ENCODE results near the gene NCAM1.

NCAM1 gene

DNA sequence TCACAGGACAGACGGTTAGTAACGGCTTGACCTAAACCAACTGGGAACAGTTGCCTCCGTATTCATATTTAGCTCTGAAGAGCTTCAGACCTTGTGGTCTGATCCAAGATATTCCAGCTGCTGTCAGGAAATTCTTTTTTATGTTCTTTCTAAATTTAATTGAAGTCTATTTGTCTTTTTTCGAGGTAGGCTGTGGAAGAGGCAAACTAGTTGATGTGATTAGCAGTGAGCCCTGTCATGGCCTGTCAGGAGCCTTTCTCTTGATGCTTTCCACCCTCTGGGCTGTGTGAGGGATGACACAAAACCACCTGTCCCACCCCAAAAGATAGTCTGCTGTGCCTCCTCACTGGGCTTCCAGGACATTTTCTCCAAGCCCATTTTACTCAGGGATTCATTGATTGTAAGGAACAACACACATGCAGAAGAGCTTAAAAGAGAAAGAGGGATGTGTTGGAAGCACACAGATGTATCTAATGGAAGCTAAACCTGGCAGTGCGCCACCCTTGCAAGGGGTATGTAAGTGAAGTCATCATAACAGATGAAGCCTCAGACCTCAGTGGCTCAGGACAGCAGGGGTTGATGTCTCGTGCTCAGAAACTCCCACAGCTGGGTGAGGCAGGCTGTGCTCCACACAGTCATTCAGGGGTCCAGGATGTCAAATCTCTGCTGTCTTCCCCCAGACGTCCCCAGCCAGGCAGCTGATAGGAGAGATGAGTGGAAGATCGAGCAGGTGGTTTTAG is 170.0 kb downstream of the NCAM1 start:
- Histone ChIP-seq H2AK5ac (ENCODE audit: low read length) (no peak overlapping the region), H2BK15ac (replicated peaks; ENCODE audit: low read depth) (no peak overlapping the region), H3K4me2 (ENCODE audit: low read length) (no peak overlapping the region), H3K4me1 (ENCODE audit: control insufficient read depth, low read depth, low read length) (no peaks in the 10 kb centered on the region), H3K79me1 (ENCODE audit: low read length) (no peaks in the 10 kb centered on the region), H2BK5ac (ENCODE audit: low read length) (no peak overlapping the region), H3K18ac (ENCODE audit: low read length) (no peak overlapping the region), H3K9ac (ENCODE audit: low read length) (no peak overlapping the region), H3K23ac (ENCODE audit: low read length) (no peak overlapping the region), H3K56ac (ENCODE audit: low read length) (no peak overlapping the region), H3K79me2 (ENCODE audit: control insufficient read depth, insufficient read depth, low read length) (no peaks in the 10 kb centered on the region), H3K36me3 (ENCODE audit: control insufficient read depth, insufficient read depth, low read length) (no peaks in the 10 kb centered on the region), H4K5ac (ENCODE audit: low read length) (no peak overlapping the region), H2BK120ac (ENCODE audit: low read depth, low read length) (no peak overlapping the region), H3K27me3 (ENCODE audit: insufficient read depth, low read length, poor library complexity) (no peaks in the 10 kb centered on the region), H3K4ac (ENCODE audit: low read depth, low read length) (no peak overlapping the region), H4K8ac (ENCODE audit: low read depth, low read length) (no peak overlapping the region), H3K4me3 (ENCODE audit: low read length) (no peak overlapping the region), H3K27ac (ENCODE audit: low read depth, low read length) (no peak overlapping the region)
- DNase-seq, result no peak
- WGBS (ENCODE audit: extremely low coverage, insufficient coverage, low lambda C conversion rate), result no CpG with 5 or more reads among the region's 8 CpGs

DNA sequence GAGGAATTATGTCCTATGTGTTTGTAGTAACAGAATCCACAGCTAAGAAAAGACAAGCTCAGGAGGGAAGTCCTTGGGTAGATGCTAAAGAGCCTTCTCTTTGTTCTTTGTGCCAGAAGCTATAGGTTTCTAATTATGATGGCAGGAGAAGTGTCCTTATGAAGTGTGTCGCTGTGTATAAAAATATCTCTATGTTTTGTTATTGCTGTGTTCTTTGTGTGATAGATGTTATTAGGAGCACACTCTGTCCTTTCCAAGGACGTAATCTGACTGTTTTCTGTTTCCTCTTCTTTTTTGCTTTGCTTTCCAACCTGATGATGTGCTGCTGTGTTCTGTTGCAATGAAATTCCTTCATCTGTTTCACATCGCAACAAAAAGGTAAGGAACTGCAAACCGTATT is 171.9 kb downstream of the NCAM1 start:
- H3K27ac ChIP-seq (ENCODE audit: low read depth, low read length), result no peak overlapping the region
- no peak for DNase-seq

DNA sequence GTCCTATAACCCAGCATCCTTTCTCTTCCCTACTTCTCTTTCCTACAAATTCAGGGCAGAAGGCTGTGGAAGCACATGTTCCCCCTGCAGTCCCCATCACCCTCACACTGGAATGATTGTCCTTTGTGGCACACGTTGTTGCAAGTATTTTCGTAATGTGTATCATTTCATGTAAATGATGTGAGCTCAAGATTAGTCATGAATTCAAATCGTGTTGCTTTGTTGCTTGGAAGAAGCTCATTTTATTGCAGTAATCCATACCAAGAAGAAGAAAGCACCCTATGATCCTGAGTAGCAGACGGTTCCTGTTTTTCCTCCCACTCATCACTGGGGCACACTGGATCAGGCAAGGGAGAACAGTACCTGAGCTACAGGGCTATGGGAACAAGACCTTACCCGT is 173.4 kb downstream of the NCAM1 start:
- H3K27ac ChIP-seq (ENCODE audit: low read depth, low read length), result no peak overlapping the region
- H2BK15ac ChIP-seq (replicated peaks; ENCODE audit: low read depth), result no peak overlapping the region
- no peak overlapping the region for H3K4me3 ChIP-seq (ENCODE audit: low read length)
- H4K5ac ChIP-seq (ENCODE audit: low read length), result no peak overlapping the region
- H3K4me1 ChIP-seq (ENCODE audit: control insufficient read depth, low read depth, low read length), result no peaks in the 10 kb centered on the region
- H3K56ac ChIP-seq (ENCODE audit: low read length), result no peak overlapping the region
- no peak overlapping the region for H3K9ac ChIP-seq (ENCODE audit: low read length)
- no peaks in the 10 kb centered on the region for H3K79me2 ChIP-seq (ENCODE audit: control insufficient read depth, insufficient read depth, low read length)
- H3K27me3 ChIP-seq (ENCODE audit: insufficient read depth, low read length, poor library complexity), result no peaks in the 10 kb centered on the region
- H3K23ac ChIP-seq (ENCODE audit: low read length), result no peak overlapping the region
- no CpG with 5 or more reads among the region's 5 CpGs for WGBS (ENCODE audit: extremely low coverage, insufficient coverage, low lambda C conversion rate)
- H3K4ac ChIP-seq (ENCODE audit: low read depth, low read length), result no peak overlapping the region
- no peak overlapping the region for H3K18ac ChIP-seq (ENCODE audit: low read length)
- DNase-seq, result no peak
- no peaks in the 10 kb centered on the region for H3K36me3 ChIP-seq (ENCODE audit: control insufficient read depth, insufficient read depth, low read length)
- H4K8ac ChIP-seq (ENCODE audit: low read depth, low read length), result no peak overlapping the region
- H2BK5ac ChIP-seq (ENCODE audit: low read length), result no peak overlapping the region
- no peak overlapping the region for H3K4me2 ChIP-seq (ENCODE audit: low read length)
- no peaks in the 10 kb centered on the region for H3K79me1 ChIP-seq (ENCODE audit: low read length)
- H2AK5ac ChIP-seq (ENCODE audit: low read length), result no peak overlapping the region
- no peak overlapping the region for H2BK120ac ChIP-seq (ENCODE audit: low read depth, low read length)

More for the DNA sequence above, 171.9 kb downstream of the NCAM1 start:
- H4K5ac ChIP-seq (ENCODE audit: low read length), result no peak overlapping the region
- no peak overlapping the region for H3K23ac ChIP-seq (ENCODE audit: low read length)
- no peak overlapping the region for H3K56ac ChIP-seq (ENCODE audit: low read length)
- H2BK120ac ChIP-seq (ENCODE audit: low read depth, low read length), result no peak overlapping the region
- no peak overlapping the region for H3K18ac ChIP-seq (ENCODE audit: low read length)
- no peaks in the 10 kb centered on the region for H3K4me1 ChIP-seq (ENCODE audit: control insufficient read depth, low read depth, low read length)
- H3K36me3 ChIP-seq (ENCODE audit: control insufficient read depth, insufficient read depth, low read length), result no peaks in the 10 kb centered on the region
- H4K8ac ChIP-seq (ENCODE audit: low read depth, low read length), result no peak overlapping the region
- H3K4me2 ChIP-seq (ENCODE audit: low read length), result no peak overlapping the region
- no peak overlapping the region for H2BK15ac ChIP-seq (replicated peaks; ENCODE audit: low read depth)
- H2BK5ac ChIP-seq (ENCODE audit: low read length), result no peak overlapping the region
- no CpG with 5 or more reads among the region's 4 CpGs for WGBS (ENCODE audit: extremely low coverage, insufficient coverage, low lambda C conversion rate)
- H3K27me3 ChIP-seq (ENCODE audit: insufficient read depth, low read length, poor library complexity), result no peaks in the 10 kb centered on the region
- no peaks in the 10 kb centered on the region for H3K79me1 ChIP-seq (ENCODE audit: low read length)
- H3K9ac ChIP-seq (ENCODE audit: low read length), result no peak overlapping the region
- H3K4me3 ChIP-seq (ENCODE audit: low read length), result no peak overlapping the region
- no peaks in the 10 kb centered on the region for H3K79me2 ChIP-seq (ENCODE audit: control insufficient read depth, insufficient read depth, low read length)
- no peak overlapping the region for H3K4ac ChIP-seq (ENCODE audit: low read depth, low read length)
- H2AK5ac ChIP-seq (ENCODE audit: low read length), result no peak overlapping the region

DNA sequence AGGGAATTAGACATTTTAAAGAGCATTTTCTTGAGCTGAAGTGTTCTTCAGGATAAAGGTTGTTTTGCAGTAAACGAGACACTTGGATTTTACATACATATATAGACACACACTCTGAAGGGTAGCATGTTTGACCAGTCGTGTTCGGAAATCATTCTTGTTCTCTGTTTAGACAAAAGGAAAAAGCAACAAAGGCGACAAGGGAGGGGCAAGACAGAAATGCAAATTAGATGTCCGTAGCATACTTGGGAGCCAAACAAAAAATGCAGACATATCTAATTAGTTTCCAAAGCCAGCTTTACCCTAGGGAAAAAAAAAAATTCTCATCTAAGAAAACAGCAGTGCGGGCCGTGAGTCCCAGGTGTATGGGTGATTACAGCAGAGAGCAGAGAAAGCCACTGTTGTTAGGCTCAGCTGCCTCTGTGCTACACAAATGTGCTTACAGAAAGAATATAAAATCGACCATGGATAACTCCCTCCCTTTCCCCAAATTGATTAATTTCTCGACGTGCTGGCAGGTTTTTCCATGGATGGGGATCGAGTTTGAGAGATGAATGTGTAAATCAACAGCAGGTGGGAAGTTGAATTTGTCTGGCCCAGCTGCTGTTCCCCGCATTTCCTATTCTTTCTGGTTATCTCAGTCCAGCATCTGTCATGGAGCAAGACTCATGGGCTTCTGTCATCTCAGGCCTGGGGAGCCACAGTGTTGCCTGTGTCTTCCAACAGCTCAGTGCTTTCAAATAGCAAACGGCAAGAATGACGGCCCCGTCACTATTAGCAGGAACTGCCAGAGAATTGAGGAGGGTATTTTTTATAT is 176.7 kb downstream of the NCAM1 start:
- H3K4me3 ChIP-seq (ENCODE audit: low read length), result no peak overlapping the region
- H3K36me3 ChIP-seq (ENCODE audit: control insufficient read depth, insufficient read depth, low read length), result no peaks in the 10 kb centered on the region
- no peak for DNase-seq
- H3K56ac ChIP-seq (ENCODE audit: low read length), result no peak overlapping the region
- no peak overlapping the region for H2AK5ac ChIP-seq (ENCODE audit: low read length)
- H2BK120ac ChIP-seq (ENCODE audit: low read depth, low read length), result no peak overlapping the region
- H3K4me1 ChIP-seq (ENCODE audit: control insufficient read depth, low read depth, low read length), result no peaks in the 10 kb centered on the region
- H3K4ac ChIP-seq (ENCODE audit: low read depth, low read length), result no peak overlapping the region
- H4K5ac ChIP-seq (ENCODE audit: low read length), result no peak overlapping the region
- H3K18ac ChIP-seq (ENCODE audit: low read length), result no peak overlapping the region
- H2BK15ac ChIP-seq (replicated peaks; ENCODE audit: low read depth), result no peak overlapping the region
- no peak overlapping the region for H3K23ac ChIP-seq (ENCODE audit: low read length)
- no peaks in the 10 kb centered on the region for H3K27me3 ChIP-seq (ENCODE audit: insufficient read depth, low read length, poor library complexity)
- no peak overlapping the region for H2BK5ac ChIP-seq (ENCODE audit: low read length)
- no peak overlapping the region for H3K27ac ChIP-seq (ENCODE audit: low read depth, low read length)
- no peak overlapping the region for H3K4me2 ChIP-seq (ENCODE audit: low read length)
- H3K9ac ChIP-seq (ENCODE audit: low read length), result no peak overlapping the region
- no peaks in the 10 kb centered on the region for H3K79me1 ChIP-seq (ENCODE audit: low read length)
- H4K8ac ChIP-seq (ENCODE audit: low read depth, low read length), result no peak overlapping the region
- no CpG with 5 or more reads among the region's 15 CpGs for WGBS (ENCODE audit: extremely low coverage, insufficient coverage, low lambda C conversion rate)
- no peaks in the 10 kb centered on the region for H3K79me2 ChIP-seq (ENCODE audit: control insufficient read depth, insufficient read depth, low read length)

DNA sequence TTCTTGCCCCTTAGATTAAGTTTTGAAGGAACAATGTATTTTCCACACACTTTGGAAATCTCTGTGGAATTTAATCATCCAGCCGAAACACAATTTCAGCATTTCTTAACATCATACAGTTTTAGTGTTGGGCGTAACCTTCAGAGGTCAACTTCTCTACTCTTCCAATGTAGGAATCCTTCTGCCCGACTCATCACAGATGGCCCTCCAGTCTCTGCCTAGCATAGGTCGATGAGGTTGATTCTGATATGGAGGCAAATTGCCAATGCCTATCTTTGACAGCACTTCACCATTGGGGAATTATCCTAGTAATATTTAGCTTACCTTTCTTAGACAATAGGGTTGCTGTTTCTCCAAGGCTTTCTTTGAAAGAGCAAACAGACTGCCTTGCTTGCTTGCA is 177.5 kb downstream of the NCAM1 start:
- WGBS (ENCODE audit: extremely low coverage, insufficient coverage, low lambda C conversion rate), result no CpG with 5 or more reads among the region's 4 CpGs
- Histone ChIP-seq H2BK5ac (ENCODE audit: low read length) (no peak overlapping the region), H4K5ac (ENCODE audit: low read length) (no peak overlapping the region), H3K36me3 (ENCODE audit: control insufficient read depth, insufficient read depth, low read length) (no peaks in the 10 kb centered on the region), H3K79me2 (ENCODE audit: control insufficient read depth, insufficient read depth, low read length) (no peaks in the 10 kb centered on the region), H3K23ac (ENCODE audit: low read length) (no peak overlapping the region), H3K4me3 (ENCODE audit: low read length) (no peak overlapping the region), H2BK15ac (replicated peaks; ENCODE audit: low read depth) (no peak overlapping the region), H3K4ac (ENCODE audit: low read depth, low read length) (no peak overlapping the region), H3K56ac (ENCODE audit: low read length) (no peak overlapping the region), H3K27me3 (ENCODE audit: insufficient read depth, low read length, poor library complexity) (no peaks in the 10 kb centered on the region), H3K18ac (ENCODE audit: low read length) (no peak overlapping the region), H3K4me2 (ENCODE audit: low read length) (no peak overlapping the region), H4K8ac (ENCODE audit: low read depth, low read length) (no peak overlapping the region), H3K27ac (ENCODE audit: low read depth, low read length) (no peak overlapping the region), H3K9ac (ENCODE audit: low read length) (no peak overlapping the region), H2AK5ac (ENCODE audit: low read length) (no peak overlapping the region), H3K4me1 (ENCODE audit: control insufficient read depth, low read depth, low read length) (no peaks in the 10 kb centered on the region), H2BK120ac (ENCODE audit: low read depth, low read length) (no peak overlapping the region), H3K79me1 (ENCODE audit: low read length) (no peaks in the 10 kb centered on the region)
- DNase-seq, result no peak

All from mesendoderm (in vitro differentiated cells).